Neuronal stem cell (in vitro differentiated cells): ENCODE measurements around the gene OTUD5.
A peak's percentile ranks its signal among the peaks of the same experiment; 100 is the strongest.

ENCODE experiments used
- DNase-seq: peaks from one replicate; pipeline ENCODE4 v3.0.0-alpha.2; 2013; ENCODE audit warnings: low spot score
- H2AFZ ChIP-seq: one replicate; pipeline ENCODE4 v1.6.1; 2013; ENCODE audit warnings: mild to moderate bottlenecking, low read length, inconsistent platforms
- H2AK5ac ChIP-seq: 2 replicates; pipeline ENCODE4 v1.6.1; 2013; ENCODE audit warnings: low read depth, mild to moderate bottlenecking, inconsistent platforms, low read length, moderate library complexity, mixed read lengths
- H2BK120ac ChIP-seq: 2 replicates; pipeline ENCODE4 v1.6.1; 2013; ENCODE audit warnings: low read depth, mild to moderate bottlenecking, inconsistent platforms, low read length, moderate library complexity, mixed read lengths
- H2BK12ac ChIP-seq: one replicate; pipeline ENCODE4 v1.6.1; 2013; ENCODE audit warnings: low read length, inconsistent platforms
- H2BK15ac ChIP-seq: 2 replicates; pipeline ENCODE4 v1.6.1; 2013; ENCODE audit warnings: mild to moderate bottlenecking, low read length, inconsistent platforms, mixed read lengths
- H2BK5ac ChIP-seq: one replicate; pipeline ENCODE4 v1.6.1; 2013; ENCODE audit warnings: inconsistent platforms, mild to moderate bottlenecking, low read length, moderate library complexity
- H3K14ac ChIP-seq: one replicate; pipeline ENCODE4 v1.6.1; 2013; ENCODE audit warnings: low read length, inconsistent platforms
- H3K18ac ChIP-seq: 2 replicates; pipeline ENCODE4 v1.6.1; 2013; ENCODE audit warnings: low read length, inconsistent platforms
- H3K23ac ChIP-seq: 2 replicates; pipeline ENCODE4 v1.6.1; 2013; ENCODE audit warnings: low read depth, mild to moderate bottlenecking, mixed read lengths, low read length, inconsistent platforms; ENCODE audit not compliant: poor library complexity
- H3K27ac ChIP-seq: replicated peaks from 3 replicates; pipeline ENCODE4 v1.5.1; 2013; ENCODE audit warnings: low read length, inconsistent platforms
- H3K27me3 ChIP-seq, 3 experiments: 2 replicates each; pipeline ENCODE4 v1.6.1; 2013; ENCODE audit warnings: low read length in 3 of 3, mild to moderate bottlenecking in 2 of 3, inconsistent platforms in 1 of 3, low read depth in 1 of 3, mixed read lengths in 1 of 3, moderate library complexity in 1 of 3; ENCODE audit not compliant: control insufficient read depth in 3 of 3, insufficient read depth in 3 of 3
- H3K36me3 ChIP-seq, 2 donors: replicated peaks in 1 of 2; 2 replicates each; pipeline ENCODE4 v1.6.1; 2013; ENCODE audit warnings: low read length in 2 of 2; ENCODE audit not compliant: control insufficient read depth in 2 of 2, insufficient read depth in 2 of 2
- H3K4ac ChIP-seq: 2 replicates; pipeline ENCODE4 v1.6.1; 2013; ENCODE audit warnings: inconsistent platforms, mild to moderate bottlenecking, low read length, moderate library complexity
- H3K4me1 ChIP-seq, 2 donors: 1 replicate in 1 of 2; 2 replicates in 1 of 2; pipeline ENCODE4 v1.6.1; 2013; ENCODE audit warnings: low read length in 2 of 2, low read depth in 1 of 2; ENCODE audit not compliant: control insufficient read depth in 2 of 2, insufficient read depth in 1 of 2
- H3K4me2 ChIP-seq: one replicate; pipeline ENCODE4 v1.6.1; 2013; ENCODE audit warnings: mild to moderate bottlenecking, low read length, inconsistent platforms; ENCODE audit not compliant: insufficient read depth, poor library complexity, severe bottlenecking
- H3K4me3 ChIP-seq, 2 donors: 2 replicates each; pipeline ENCODE4 v1.5.1; 2013; ENCODE audit warnings: low read length in 2 of 2, mild to moderate bottlenecking in 2 of 2, inconsistent platforms in 1 of 2, moderate library complexity in 1 of 2
- H3K79me1 ChIP-seq: one replicate; pipeline ENCODE4 v1.6.1; 2013; ENCODE audit warnings: low read depth, mild to moderate bottlenecking, inconsistent platforms, low read length, moderate library complexity
- H3K9ac ChIP-seq: one replicate; pipeline ENCODE4 v1.6.1; 2013; ENCODE audit warnings: mild to moderate bottlenecking, low read depth, low read length, inconsistent platforms; ENCODE audit not compliant: poor library complexity
- H3K9me3 ChIP-seq, 2 donors: replicated peaks in 1 of 2; 2 replicates each; pipeline versions ENCODE3 to v1.6.1; 2013; ENCODE audit warnings: low read length in 2 of 2, mild to moderate bottlenecking in 2 of 2, inconsistent platforms in 1 of 2, low read depth in 1 of 2, mixed read lengths in 1 of 2, moderate library complexity in 1 of 2; ENCODE audit not compliant: control insufficient read depth in 2 of 2, insufficient read depth in 1 of 2
- H4K8ac ChIP-seq: one replicate; pipeline ENCODE4 v1.6.1; 2013; ENCODE audit warnings: low read depth, mild to moderate bottlenecking, inconsistent platforms, low read length, moderate library complexity
- H4K91ac ChIP-seq: one replicate; pipeline ENCODE4 v1.6.1; 2013; ENCODE audit warnings: low read length, low read depth, mild to moderate bottlenecking, inconsistent platforms; ENCODE audit not compliant: poor library complexity
- WGBS, 2 donors: extraction: QIAGEN DNeasy Blood & Tissue Kit; methylation state at CpG; one replicate each; pipeline ENCODE4 v1.1.7; 2013; ENCODE audit warnings: missing lambda C conversion rate in 2 of 2, mixed read lengths in 1 of 2; ENCODE audit not compliant: insufficient read length in 2 of 2, insufficient replicate concordance in 1 of 2; ENCODE audit errors: extremely low coverage in 2 of 2; 5-methylcytosine and 5-hydroxymethylcytosine counted together

Gene OTUD5

GRCh38 chrX:48971249-48972219 lies 14.1 kb upstream of the OTUD5 start, which contains the start of gene KCND1:
TSS of gene KCND1 (minus strand) at chrX:48971844. CDS start at chrX:48970271, 1,573 bp downstream.
- no peaks in the 10 kb centered on the region for H3K27me3 ChIP-seq
- peak within 1 kb of the TSS in 1 of 2 donors; percentile 74 for H3K4me3 ChIP-seq
- no peak within 1 kb of the TSS for H4K91ac ChIP-seq
- peak within 1 kb of the TSS; percentile 84 for H3K9ac ChIP-seq
- H3K18ac ChIP-seq: peak within 1 kb of the TSS; percentile 80
- H3K36me3 ChIP-seq: peaks cover 6 to 25% of the 10 kb centered on the region in 2 donors
- peaks cover 0 to 5% of the 10 kb centered on the region in 2 donors for H3K4me1 ChIP-seq
- H2BK5ac ChIP-seq: no peak within 1 kb of the TSS
- no peak within 1 kb of the TSS for H3K27ac ChIP-seq
- no peak within 1 kb of the TSS for H3K14ac ChIP-seq
- no peaks in the 10 kb centered on the region for H3K79me1 ChIP-seq
- no CpG with 5 or more reads among the region's 28 CpGs for WGBS, 2 donors
- peak within 1 kb of the TSS; percentile 69 for H3K4me2 ChIP-seq
- H3K23ac ChIP-seq: peak within 1 kb of the TSS; percentile 20
- no peak within 1 kb of the TSS for H2AK5ac ChIP-seq
- no peak within 1 kb of the TSS for H2BK120ac ChIP-seq
- no peaks in the 10 kb centered on the region for H3K9me3 ChIP-seq
- no peak within 1 kb of the TSS for H3K4ac ChIP-seq
- H2BK12ac ChIP-seq: peak within 1 kb of the TSS; percentile 16
- no peak within 1 kb of the TSS for H4K8ac ChIP-seq
- H2AFZ ChIP-seq: no peak within 1 kb of the TSS
- no peak for DNase-seq
- H2BK15ac ChIP-seq: no peak within 1 kb of the TSS

DNA sequence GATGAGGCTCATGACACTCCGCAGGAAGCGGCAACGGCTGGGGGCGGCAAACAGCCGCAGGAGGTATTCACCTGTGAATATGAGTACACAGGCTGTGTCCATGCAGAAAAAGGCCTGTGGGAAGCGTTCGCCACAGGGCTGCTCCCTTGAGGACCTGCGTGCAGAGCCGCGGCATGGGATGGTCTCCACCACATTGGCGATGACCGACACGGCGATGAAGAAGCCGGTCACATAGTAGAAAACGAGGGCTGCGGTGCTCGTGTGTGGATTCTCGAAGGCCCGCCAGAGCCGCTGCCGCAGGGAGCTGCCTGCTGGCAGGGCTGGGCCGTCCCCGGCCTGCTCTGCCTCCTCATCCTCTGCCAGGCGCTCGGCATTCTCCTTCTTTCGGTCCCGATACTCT lies 12.1 kb upstream of the OTUD5 start:
- Histone ChIP-seq H3K79me1 (no peaks in the 10 kb centered on the region), H3K4me3 (no peak overlapping the region), H2BK120ac (no peak overlapping the region), H2BK12ac (no peak overlapping the region), H2BK15ac (no peak overlapping the region), H3K18ac (no peak overlapping the region), H3K4me1 (peaks cover 0 to 5% of the 10 kb centered on the region in 2 donors), H2AFZ (no peak overlapping the region), H3K4me2 (no peak overlapping the region), H3K9ac (no peak overlapping the region), H3K9me3 (no peaks in the 10 kb centered on the region), H3K4ac (no peak overlapping the region), H3K23ac (no peak overlapping the region), H2AK5ac (no peak overlapping the region), H2BK5ac (no peak overlapping the region), H4K8ac (no peak overlapping the region), H3K14ac (no peak overlapping the region), H3K27ac (no peak overlapping the region), H3K27me3 (no peaks in the 10 kb centered on the region), H3K36me3 (peaks cover 4 to 6% of the 10 kb centered on the region in 2 donors), H4K91ac (no peak overlapping the region)
- no CpG with 5 or more reads among the region's 28 CpGs for WGBS, 2 donors
- DNase-seq: no peak

DNA sequence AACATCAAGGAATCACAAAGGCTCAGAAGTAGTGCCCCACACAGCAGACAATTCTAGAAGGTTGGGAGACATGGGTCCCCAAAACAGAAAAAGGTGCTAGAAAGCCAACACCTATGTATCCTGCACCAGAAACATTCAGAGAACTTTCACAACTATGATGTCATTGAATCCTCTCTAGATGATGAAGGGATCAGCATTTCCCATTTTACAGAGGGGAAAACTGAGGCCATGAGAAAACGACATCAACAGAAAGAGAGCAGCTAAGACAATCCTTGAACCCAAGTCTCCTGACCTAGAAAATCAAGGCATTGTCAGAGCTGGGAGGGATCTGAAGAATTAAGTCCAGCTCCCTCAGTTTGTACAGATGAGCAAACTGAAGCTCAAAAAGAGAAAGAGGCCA lies 11.0 kb upstream of the OTUD5 start:
- no peak overlapping the region for H2BK120ac ChIP-seq
- peaks cover 0 to 5% of the 10 kb centered on the region in 2 donors for H3K4me1 ChIP-seq
- H2AK5ac ChIP-seq: no peak overlapping the region
- H3K9me3 ChIP-seq: no peaks in the 10 kb centered on the region
- no CpG with 5 or more reads among the region's 1 CpG for WGBS, 2 donors
- H2AFZ ChIP-seq: no peak overlapping the region
- no peak overlapping the region for H3K4me3 ChIP-seq
- no peak overlapping the region for H3K27ac ChIP-seq
- H3K27me3 ChIP-seq: no peaks in the 10 kb centered on the region
- no peak for DNase-seq
- no peak overlapping the region for H3K9ac ChIP-seq
- H3K4me2 ChIP-seq: no peak overlapping the region
- no peak overlapping the region for H2BK5ac ChIP-seq
- H3K14ac ChIP-seq: no peak overlapping the region
- H4K91ac ChIP-seq: no peak overlapping the region
- no peak overlapping the region for H3K18ac ChIP-seq
- H2BK12ac ChIP-seq: no peak overlapping the region
- H3K23ac ChIP-seq: no peak overlapping the region
- H3K79me1 ChIP-seq: no peaks in the 10 kb centered on the region
- H3K36me3 ChIP-seq: peaks cover 0 to 1% of the 10 kb centered on the region in 2 donors
- H4K8ac ChIP-seq: no peak overlapping the region
- no peak overlapping the region for H3K4ac ChIP-seq
- H2BK15ac ChIP-seq: no peak overlapping the region

GRCh38 chrX:48966796-48967579 lies 9.6 kb upstream of the OTUD5 start:
- H3K4me3 ChIP-seq: no peak overlapping the region
- H3K9me3 ChIP-seq: no peaks in the 10 kb centered on the region
- H2BK5ac ChIP-seq: no peak overlapping the region
- H3K23ac ChIP-seq: no peak overlapping the region
- H3K14ac ChIP-seq: no peak overlapping the region
- H2BK120ac ChIP-seq: no peak overlapping the region
- no peak overlapping the region for H4K91ac ChIP-seq
- DNase-seq: no peak
- H3K79me1 ChIP-seq: no peaks in the 10 kb centered on the region
- H3K18ac ChIP-seq: no peak overlapping the region
- no peak overlapping the region for H3K27ac ChIP-seq
- no CpG with 5 or more reads among the region's 15 CpGs for WGBS, 2 donors
- no peak overlapping the region for H2BK12ac ChIP-seq
- H2AFZ ChIP-seq: no peak overlapping the region
- no peak overlapping the region for H3K4me2 ChIP-seq
- H3K36me3 ChIP-seq: no peaks in the 10 kb centered on the region
- no peaks in the 10 kb centered on the region for H3K27me3 ChIP-seq
- no peak overlapping the region for H2AK5ac ChIP-seq
- no peak overlapping the region for H2BK15ac ChIP-seq
- no peak overlapping the region for H3K4ac ChIP-seq
- H3K4me1 ChIP-seq: peaks cover 0 to 4% of the 10 kb centered on the region in 2 donors
- no peak overlapping the region for H4K8ac ChIP-seq
- no peak overlapping the region for H3K9ac ChIP-seq
